Upper lobe of left lung (tissue), 6 donors: ENCODE measurements around the gene KIF7. TPM values are rescaled to one million over a fixed set of nuclear protein-coding genes. Genes with fewer than 3 reads are reported as not detected.
"Not testable (repeated sequence)": the region's sequence is repeated elsewhere in the genome, so short reads cannot be mapped to it uniquely, and the experiment has no call there.

Experiments
- ATAC-seq, 2 donors: fragments of 200-7000 bp; cut with Tn5 transposase; one replicate each; pipeline ENCODE4 v1.9.1; 2022; ENCODE audit warnings: mild to moderate bottlenecking in 2 of 2, moderate library complexity in 2 of 2; ENCODE audit not compliant: low FRiP score in 2 of 2
- DNase-seq, 2 donors: peaks; one replicate each; pipeline ENCODE4 v3.0.0-alpha.2; 2019 to 2020
- H3K27ac ChIP-seq, 4 donors: fragments of 200-600 bp; sonication (generic); one replicate each; pipeline ENCODE4 v1.5.1; 2016 to 2019
- H3K27me3 ChIP-seq, 4 donors: fragments of 200-600 bp; sonication (generic); one replicate each; pipeline ENCODE4 v1.5.1; 2017 to 2019
- H3K36me3 ChIP-seq, 4 donors: fragments of 200-600 bp; sonication (generic); one replicate each; pipeline ENCODE4 v1.5.1; 2016 to 2019
- H3K4me1 ChIP-seq, 4 donors: fragments of 200-600 bp; sonication (generic); one replicate each; pipeline ENCODE4 v1.5.1; 2018 to 2019
- H3K4me3 ChIP-seq, 4 donors: fragments of 200-600 bp; sonication (generic); one replicate each; pipeline ENCODE4 v1.5.1; 2017 to 2019; ENCODE audit warnings: mild to moderate bottlenecking in 2 of 4, moderate library complexity in 1 of 4
- H3K9me3 ChIP-seq, 4 donors: fragments of 200-600 bp; sonication (generic); one replicate each; pipeline ENCODE4 v1.5.1; 2018 to 2019
- CTCF ChIP-seq, 6 experiments: fragments of 450-650 bp in 4 of 6; fragments of 200-600 bp in 2 of 6; sonication (generic) in 2 of 6; IDR thresholded peaks; one replicate each; pipeline ENCODE4 v1.5.1; 2016 to 2019; ENCODE audit warnings: antibody characterized with exemption in 6 of 6
- EP300 ChIP-seq, 4 donors: sonication (generic); formaldehyde crosslinking; IDR thresholded peaks; one replicate each; pipeline ENCODE4 v1.5.1; 2017; ENCODE audit warnings: antibody characterized with exemption in 4 of 4, control low read depth in 2 of 4
- POLR2A ChIP-seq, 4 donors: fragments of 450-650 bp; IDR thresholded peaks; one replicate each; pipeline ENCODE4 v1.5.1; 2016 to 2017; ENCODE audit warnings: antibody characterized with exemption in 4 of 4, mild to moderate bottlenecking in 2 of 4
- POLR2AphosphoS5 ChIP-seq, 2 donors: sonication (generic); formaldehyde crosslinking; IDR thresholded peaks; one replicate each; pipeline ENCODE4 v1.5.1; 2017; ENCODE audit warnings: antibody characterized with exemption in 2 of 2
- WGBS, 2 donors: methylation state at CpG; one replicate each; pipeline ENCODE4 v1.1.5; 2017 to 2018; 5-methylcytosine and 5-hydroxymethylcytosine counted together
- total RNA-seq, 6 donors: library from RNA; depleted of rRNA in 4 of 6; stranded (reverse); fragments of >200 nt in 4 of 6; gene quantifications; one replicate each; pipeline versions ENCODE4 v1.1.0 to v1.2.1, GENCODE V29; 2016 to 2021
- donor health status: DM: no; HTN: no; CAD: no; lungs with moderate emphysema.
- donor health status: DM: no; HTN: yes; CAD: no; lungs with severe emphysema.

Gene KIF7
- total RNA-seq, 6 donors from 2014 or later: 1.4 to 4.7 (median 3.2) TPM

- no peak for TF ChIP-seq CTCF (IDR thresholded peaks at IDR 0.05)
- Histone ChIP-seq H3K36me3 (no peaks in the 10 kb centered on the region), H3K4me3 (no peak overlapping the region), H3K4me1 (no peaks in the 10 kb centered on the region), H3K9me3 (no peaks in the 10 kb centered on the region), H3K27me3 (no peaks in the 10 kb centered on the region), H3K27ac (no peak overlapping the region)
- ATAC-seq (no peak), DNase-seq (no peak)
- 91 to 95% methylated on average over 5 of the region's 5 CpGs for WGBS, 2 donors
Measured at GRCh38 chr15:89591834-89592233, 63.4 kb downstream of the KIF7 start.

- Histone ChIP-seq H3K27me3 (no peaks in the 10 kb centered on the region), H3K4me3 (no peak overlapping the region), H3K36me3 (no peaks in the 10 kb centered on the region), H3K4me1 (no peaks in the 10 kb centered on the region), H3K27ac (no peak overlapping the region), H3K9me3 (no peaks in the 10 kb centered on the region)
- DNase-seq: no peak
- no peak for TF ChIP-seq EP300 (IDR thresholded peaks at IDR 0.05)
- no peak for TF ChIP-seq POLR2A (IDR thresholded peaks at IDR 0.05)
- no peak for TF ChIP-seq POLR2AphosphoS5 (IDR thresholded peaks at IDR 0.05)
- TF ChIP-seq CTCF (IDR thresholded peaks at IDR 0.05): no peak
- no peak for ATAC-seq
- WGBS, 2 donors: 44 to 73% methylated on average over 4 of the region's 4 CpGs
Measured at GRCh38 chr15:89587955-89588354, 67.3 kb downstream of the KIF7 start.

- H3K4me3 ChIP-seq: no peak overlapping the region
- no peak overlapping the region for H3K27ac ChIP-seq
- no peaks in the 10 kb centered on the region for H3K36me3 ChIP-seq
- no peak for ATAC-seq
- WGBS, 2 donors: 94 to 97% methylated on average over 2 of the region's 2 CpGs
- no peaks in the 10 kb centered on the region for H3K9me3 ChIP-seq
- TF ChIP-seq EP300 (IDR thresholded peaks at IDR 0.05): no peak
- no peak for TF ChIP-seq CTCF (IDR thresholded peaks at IDR 0.05)
- no peak for TF ChIP-seq POLR2AphosphoS5 (IDR thresholded peaks at IDR 0.05)
- TF ChIP-seq POLR2A (IDR thresholded peaks at IDR 0.05): no peak
- DNase-seq: no peak
- H3K4me1 ChIP-seq: no peaks in the 10 kb centered on the region
- H3K27me3 ChIP-seq: no peaks in the 10 kb centered on the region
Measured at GRCh38 chr15:89586651-89587050, 68.6 kb downstream of the KIF7 start.

GRCh38 chr15:89580747-89581146 is 74.5 kb downstream of the KIF7 start:
- H3K4me1 ChIP-seq, DNase-seq, ATAC-seq, H3K27ac ChIP-seq, H3K9me3 ChIP-seq, H3K36me3 ChIP-seq, H3K27me3 ChIP-seq, H3K4me3 ChIP-seq: not testable (repeated sequence)
- 91 to 97% methylated on average over 2 of the region's 2 CpGs for WGBS, 2 donors

GRCh38 chr15:89578146-89578545 is 77.1 kb downstream of the KIF7 start:
- no peak for DNase-seq
- 91% methylated on average over 2 of the region's 2 CpGs for whole genome bisulfite sequencing, 2 donors
- Histone ChIP-seq H3K9me3 (no peaks in the 10 kb centered on the region), H3K27ac (no peak overlapping the region), H3K27me3 (no peaks in the 10 kb centered on the region), H3K4me1 (peaks cover 6 to 16% (median 13%) of the 10 kb centered on the region in 4 donors), H3K36me3 (no peaks in the 10 kb centered on the region), H3K4me3 (no peak overlapping the region)
- no peak for TF ChIP-seq EP300 (IDR thresholded peaks at IDR 0.05)
- no peak for ATAC-seq

Other genes starting within 250 kb of the KIF7 start
- not detected for gene RHCG, start 158.9 kb downstream of the KIF7 start, total RNA-seq
- gene TICRR, start 80.0 kb downstream of the KIF7 start, total RNA-seq: 1 to 10 TPM in 1 of 6 donors, under 1 TPM in 5; 0.20 to 1.0 (median 0.58) TPM
- gene PLIN1, start 23.9 kb upstream of the KIF7 start, total RNA-seq: 1 to 10 TPM in 3 of 6 donors, under 1 TPM in 2, not detected in 1; 0.29 to 3.8 (median 1.1) TPM
- 10 to 100 TPM in 1 of 6 donors, 1 to 10 TPM in 5; 4.4 to 18.7 (median 6.7) TPM for gene PEX11A, start 35.3 kb upstream of the KIF7 start, total RNA-seq
- 1 to 10 TPM in 4 of 6 donors, under 1 TPM in 2; 0.31 to 7.2 (median 1.9) TPM for gene WDR93, start 35.3 kb upstream of the KIF7 start, total RNA-seq
- gene MESP1, start 95.8 kb upstream of the KIF7 start, total RNA-seq: 1 to 10 TPM in 5 of 6 donors, under 1 TPM in 1; 0.49 to 3.5 (median 1.7) TPM
- gene MESP2, start 120.9 kb upstream of the KIF7 start, total RNA-seq: under 1 TPM in 1 of 6 donors, not detected in 5; 0.26 TPM
- gene ANPEP, start 159.4 kb upstream of the KIF7 start, total RNA-seq: 100 to 1,000 TPM in 3 of 6 donors, 10 to 100 TPM in 3; 52.7 to 201 (median 98.9) TPM
- 10 to 100 TPM; 19.6 to 46.1 (median 28.9) TPM for gene AP3S2, start 238.5 kb upstream of the KIF7 start, total RNA-seq